Heart left ventricle (tissue), 16 donors: Measurements from ENCODE around the gene MAPK14. TPM values are rescaled to one million over a fixed set of nuclear protein-coding genes. Genes with fewer than 3 reads are reported as not detected.

Experiments
- ATAC-seq, 4 donors: fragments of 200-7000 bp; cut with Tn5 transposase; one replicate each; pipeline ENCODE4 v1.9.1; 2020 to 2022; ENCODE audit warnings: moderate library complexity in 4 of 4, mild to moderate bottlenecking in 3 of 4, moderate number of reproducible peaks in 1 of 4
- DNase-seq, 5 donors: peaks; one replicate each; pipeline ENCODE4 v3.0.0-alpha.2; 2020
- H3K27ac ChIP-seq, 12 donors: fragments of 200-600 bp; sonication (generic) in 4 of 12; one replicate each; pipeline versions ENCODE4 v1.5.0 to v1.8.0; 2016 to 2022; ENCODE audit warnings: mild to moderate bottlenecking in 2 of 12
- H3K27me3 ChIP-seq, 9 donors: fragments of 200-600 bp; sonication (generic) in 2 of 9; one replicate each; pipeline versions ENCODE4 v1.5.1 to v1.8.0; 2016 to 2022; ENCODE audit warnings: mild to moderate bottlenecking in 3 of 9
- H3K36me3 ChIP-seq, 9 donors: fragments of 200-600 bp; sonication (generic) in 2 of 9; one replicate each; pipeline versions ENCODE4 v1.5.0 to v1.8.0; 2018 to 2022; ENCODE audit warnings: mild to moderate bottlenecking in 2 of 9
- H3K4me1 ChIP-seq, 12 donors: fragments of 200-600 bp; sonication (generic) in 4 of 12; one replicate each; pipeline versions ENCODE4 v1.5.0 to v1.8.0; 2016 to 2022; ENCODE audit warnings: mild to moderate bottlenecking in 3 of 12
- H3K4me3 ChIP-seq, 12 donors: fragments of 200-600 bp; sonication (generic) in 4 of 12; one replicate each; pipeline versions ENCODE4 v1.5.0 to v1.8.0; 2017 to 2022; ENCODE audit warnings: mild to moderate bottlenecking in 9 of 12, moderate library complexity in 4 of 12
- H3K9me3 ChIP-seq, 12 donors: fragments of 200-600 bp; sonication (generic) in 4 of 12; one replicate each; pipeline versions ENCODE4 v1.5.0 to v1.8.0; 2016 to 2022; ENCODE audit warnings: mild to moderate bottlenecking in 1 of 12
- CTCF ChIP-seq, 12 donors: fragments of 200-600 bp; sonication (generic) in 4 of 12; IDR thresholded peaks; one replicate each; pipeline versions ENCODE4 v1.5.0 to v1.8.0; 2018 to 2022; ENCODE audit warnings: antibody characterized with exemption in 12 of 12, mild to moderate bottlenecking in 5 of 12
- POLR2A ChIP-seq, 2 donors: fragments of 450-650 bp; IDR thresholded peaks; one replicate each; pipeline ENCODE4 v1.6.1; 2017; ENCODE audit warnings: antibody characterized with exemption in 2 of 2, mild to moderate bottlenecking in 2 of 2, moderate library complexity in 2 of 2
- WGBS, 4 donors: extraction: QIAGEN DNeasy Blood & Tissue Kit in 2 of 4; methylation state at CpG; one replicate each; pipeline versions ENCODE4 v1.1.5 to v1.1.7; 2013 to 2018; 5-methylcytosine and 5-hydroxymethylcytosine counted together
- intact Hi-C, 10 donors: fragments of 100-400 bp; cut with DNase I; formaldehyde crosslinking; loops; one replicate each; pipeline versions ENCODE4 v1.11.1 to v1.14.2; 2022
- polyA plus RNA-seq, 2 donors: library from polyadenylated mRNA; stranded (reverse); fragments of 200-250 nt; gene quantifications; one replicate each; pipeline ENCODE4 v1.2.3, GENCODE V29; 2013
- total RNA-seq, 9 donors: library from RNA; depleted of rRNA in 2 of 9; stranded (reverse); fragments of >200 nt in 2 of 9; fragmentation: NEBNext Ultra II Directional in 3 of 9; extraction: Animal tissue kit (Norgen Biotek cat#: 25700) in 3 of 9; gene quantifications; one replicate each; pipeline versions ENCODE4 v1.1.0 to v1.2.4, GENCODE V29; 2016 to 2023
- donor health status: ischemic (EF 13 %, LVEDD 7.1; RV severe dilation, severe dysfunction).
- donor health status: healthy with polysubstance abuse.
- donor health status: DM: no; HTN: yes; CAD: no.
- donor health status: DM: no; HTN: no; CAD: no.
- donor health status: ischemic (EF 25% LVEDD 6.9; RV normal size, moderate dysfunction).
- donor health status: ischemic (EF 25% LVEDD 5.7; RV mildly dilated, moderate dysfunction).
- donor health status: healthy.
- donor health status: DM: yes; HTN: yes; CAD: no.
- donor health status: ischemic (EF 35%, LVEDD 5.7; RV mildly dilated, moderate dysfunction).
- donor health status: nonischemic (EF 11% LVEDD 7.7; RV severe dilation, severe dysfunction).
- donor health status: DM: yes; HTN: yes; CAD: no.
- donor health status: PGD.
- donor health status: ischemic (EF 29% LVEDD 5.4; RV normal size, mild dysfunction).
- donor health status: nonischemic (EF 23%, LVEDD 6.1; RV moderate dilation, normal function).

Gene MAPK14
- total and polyA plus RNA-seq, 11 donors = 7.0 to 46.5 (median 32.3) TPM

DNA sequence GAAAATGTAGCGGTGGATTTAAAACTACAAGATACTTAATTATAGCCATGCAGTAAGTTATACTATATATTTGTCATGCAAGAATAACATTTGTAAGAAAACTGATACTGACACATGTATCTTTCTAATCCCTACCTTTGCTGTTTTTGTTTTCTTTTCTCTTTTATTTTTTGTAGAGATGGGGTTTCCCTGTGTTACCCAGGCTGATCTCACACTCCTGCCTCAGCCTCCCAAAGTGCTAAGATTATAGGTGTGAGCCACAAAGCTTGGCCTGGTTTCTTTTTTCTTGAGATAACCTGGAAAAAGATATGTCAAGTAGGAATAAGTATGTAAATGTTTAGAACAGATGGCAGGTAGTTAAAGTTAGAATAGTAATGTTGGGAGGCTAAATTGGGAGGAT, 44.1 kb downstream of the MAPK14 start:
- no peak for TF ChIP-seq CTCF (IDR thresholded peaks at IDR 0.05)
- no peak for TF ChIP-seq POLR2A (IDR thresholded peaks at IDR 0.05)
- WGBS, 4 donors = 96 to 100% (median 97%) methylated on average over 1 of the region's 1 CpG
- H3K27me3 ChIP-seq = no peaks in the 10 kb centered on the region
- peaks cover 0 to 36% (median 19%) of the 10 kb centered on the region in 12 donors for H3K4me1 ChIP-seq
- H3K36me3 ChIP-seq = peaks cover 0 to 27% (median 19%) of the 10 kb centered on the region in 9 donors
- no peaks in the 10 kb centered on the region for H3K9me3 ChIP-seq
- ATAC-seq (no peak), DNase-seq (no peak)
- H3K27ac ChIP-seq = no peak overlapping the region
- H3K4me3 ChIP-seq = no peak overlapping the region
- intact Hi-C loops = loop anchor here in 1 of 10 donors (2.0 kb wide), 1 partner anchor 23 kb away; no protein-coding TSS in a partner anchor

- DNase-seq (no peak), ATAC-seq (no peak)
- intact Hi-C loops = loop anchor here in 1 of 10 donors (2.0 kb wide), 1 partner anchor 22 kb away; no protein-coding TSS in a partner anchor
- Histone ChIP-seq H3K27ac (no peak overlapping the region), H3K9me3 (no peaks in the 10 kb centered on the region), H3K36me3 (peaks cover 0 to 37% (median 29%) of the 10 kb centered on the region in 9 donors), H3K4me3 (no peak overlapping the region), H3K27me3 (no peaks in the 10 kb centered on the region), H3K4me1 (peaks cover 0 to 27% (median 11%) of the 10 kb centered on the region in 12 donors)
- 91 to 95% (median 95%) methylated on average over 4 of the region's 4 CpGs for WGBS, 4 donors
- TF ChIP-seq CTCF (IDR thresholded peaks at IDR 0.05) = no peak
- no peak for TF ChIP-seq POLR2A (IDR thresholded peaks at IDR 0.05)
Observed at GRCh38 chr6:36072681-36073080, 45.1 kb downstream of the MAPK14 start.

GRCh38 chr6:36073587-36073986, 46.0 kb downstream of the MAPK14 start:
- DNase-seq (no peak), ATAC-seq (no peak)
- Histone ChIP-seq H3K4me3 (no peak overlapping the region), H3K4me1 (peaks cover 0 to 18% (median 5%) of the 10 kb centered on the region in 12 donors), H3K9me3 (no peaks in the 10 kb centered on the region), H3K27me3 (no peaks in the 10 kb centered on the region), H3K36me3 (peaks cover 0 to 46% (median 38%) of the 10 kb centered on the region in 9 donors), H3K27ac (no peak overlapping the region)
- intact Hi-C loops = loop anchor here in 1 of 10 donors (2.0 kb wide), 1 partner anchor 21 kb away; no protein-coding TSS in a partner anchor
- TF ChIP-seq POLR2A (IDR thresholded peaks at IDR 0.05) = no peak
- TF ChIP-seq CTCF (IDR thresholded peaks at IDR 0.05) = no peak

GRCh38 chr6:36075656-36076055, 48.0 kb downstream of the MAPK14 start:
- intact Hi-C loops = no loop called here
- H3K36me3 ChIP-seq = peaks cover 0 to 67% (median 58%) of the 10 kb centered on the region in 9 donors
- no peaks in the 10 kb centered on the region for H3K27me3 ChIP-seq
- ATAC-seq (no peak), DNase-seq (no peak)
- 67 to 78% (median 73%) methylated on average over 3 of the region's 3 CpGs for WGBS, 4 donors
- TF ChIP-seq POLR2A (IDR thresholded peaks at IDR 0.05) = no peak
- no peak for TF ChIP-seq CTCF (IDR thresholded peaks at IDR 0.05)
- H3K27ac ChIP-seq = no peak overlapping the region
- no peaks in the 10 kb centered on the region for H3K9me3 ChIP-seq
- peaks cover 0 to 9% (median 0%) of the 10 kb centered on the region in 12 donors for H3K4me1 ChIP-seq
- H3K4me3 ChIP-seq = no peak overlapping the region
